ENCODE measurements around the gene ASTN2.

DNA sequence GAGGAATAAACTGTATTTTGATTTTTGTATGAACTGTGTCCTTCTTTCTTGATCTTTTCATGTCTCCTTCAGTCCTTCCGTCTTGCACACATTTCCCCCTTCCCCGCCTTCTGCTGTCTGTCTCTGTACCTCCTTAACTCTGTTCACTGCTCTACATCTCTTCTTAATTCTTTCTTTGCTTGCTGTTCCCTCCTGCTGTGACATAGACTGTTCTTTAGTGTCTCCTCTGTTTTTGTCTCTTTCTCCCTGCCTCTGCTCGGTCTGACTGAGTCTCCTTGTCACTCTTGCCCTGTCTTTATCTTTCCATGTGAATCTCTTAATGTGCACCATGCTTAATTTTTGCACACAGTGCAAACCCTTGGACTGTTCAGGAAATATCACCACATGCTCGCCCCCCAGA, 614.8 kb downstream of the ASTN2 start:
- no peak for TF ChIP-seq POLR2A (IDR thresholded peaks at IDR 0.05)
- TF ChIP-seq, protein P1, sequence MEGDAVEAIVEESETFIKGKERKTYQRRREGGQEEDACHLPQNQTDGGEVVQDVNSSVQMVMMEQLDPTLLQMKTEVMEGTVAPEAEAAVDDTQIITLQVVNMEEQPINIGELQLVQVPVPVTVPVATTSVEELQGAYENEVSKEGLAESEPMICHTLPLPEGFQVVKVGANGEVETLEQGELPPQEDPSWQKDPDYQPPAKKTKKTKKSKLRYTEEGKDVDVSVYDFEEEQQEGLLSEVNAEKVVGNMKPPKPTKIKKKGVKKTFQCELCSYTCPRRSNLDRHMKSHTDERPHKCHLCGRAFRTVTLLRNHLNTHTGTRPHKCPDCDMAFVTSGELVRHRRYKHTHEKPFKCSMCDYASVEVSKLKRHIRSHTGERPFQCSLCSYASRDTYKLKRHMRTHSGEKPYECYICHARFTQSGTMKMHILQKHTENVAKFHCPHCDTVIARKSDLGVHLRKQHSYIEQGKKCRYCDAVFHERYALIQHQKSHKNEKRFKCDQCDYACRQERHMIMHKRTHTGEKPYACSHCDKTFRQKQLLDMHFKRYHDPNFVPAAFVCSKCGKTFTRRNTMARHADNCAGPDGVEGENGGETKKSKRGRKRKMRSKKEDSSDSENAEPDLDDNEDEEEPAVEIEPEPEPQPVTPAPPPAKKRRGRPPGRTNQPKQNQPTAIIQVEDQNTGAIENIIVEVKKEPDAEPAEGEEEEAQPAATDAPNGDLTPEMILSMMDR (IDR thresholded peaks at IDR 0.05) = no peak

Measured in testis (tissue), 2 donors.